ENCODE measurements around the gene ZNF117.

DNA sequence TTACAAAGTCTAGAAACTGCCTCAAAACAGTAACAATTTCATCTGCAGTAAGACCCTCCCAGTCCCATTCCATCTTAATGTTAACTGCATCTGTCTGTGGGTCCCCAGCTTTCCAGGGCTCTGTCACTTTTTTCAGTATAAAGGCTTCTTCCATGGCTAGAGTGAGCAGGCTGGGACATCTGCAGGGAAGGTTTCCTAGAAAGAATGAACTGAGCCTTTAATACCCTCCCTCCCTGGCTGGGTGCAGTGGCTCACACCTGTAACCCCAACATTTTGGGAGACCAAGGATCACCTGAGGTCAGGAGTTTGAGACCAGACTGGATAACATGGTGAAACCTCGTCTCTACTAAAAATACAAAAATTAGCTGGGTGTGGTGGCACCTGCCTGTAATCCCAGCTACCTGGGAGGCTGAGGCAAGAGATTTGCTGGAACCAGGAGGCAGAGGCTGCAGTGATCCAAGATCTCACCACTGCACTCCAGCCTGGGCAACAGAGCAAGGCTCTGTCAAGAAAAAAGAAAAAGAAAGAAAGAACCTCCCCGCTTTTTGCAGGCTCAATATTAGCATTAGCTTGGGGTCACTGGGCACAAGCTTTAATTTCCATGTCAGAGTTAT lies 12.2 kb upstream of the ZNF117 start:
- TF ChIP-seq ZNF8 (CRISPR knock-in tag; IDR thresholded peaks at IDR 0.05), result no peak
- TF ChIP-seq, protein P1, sequence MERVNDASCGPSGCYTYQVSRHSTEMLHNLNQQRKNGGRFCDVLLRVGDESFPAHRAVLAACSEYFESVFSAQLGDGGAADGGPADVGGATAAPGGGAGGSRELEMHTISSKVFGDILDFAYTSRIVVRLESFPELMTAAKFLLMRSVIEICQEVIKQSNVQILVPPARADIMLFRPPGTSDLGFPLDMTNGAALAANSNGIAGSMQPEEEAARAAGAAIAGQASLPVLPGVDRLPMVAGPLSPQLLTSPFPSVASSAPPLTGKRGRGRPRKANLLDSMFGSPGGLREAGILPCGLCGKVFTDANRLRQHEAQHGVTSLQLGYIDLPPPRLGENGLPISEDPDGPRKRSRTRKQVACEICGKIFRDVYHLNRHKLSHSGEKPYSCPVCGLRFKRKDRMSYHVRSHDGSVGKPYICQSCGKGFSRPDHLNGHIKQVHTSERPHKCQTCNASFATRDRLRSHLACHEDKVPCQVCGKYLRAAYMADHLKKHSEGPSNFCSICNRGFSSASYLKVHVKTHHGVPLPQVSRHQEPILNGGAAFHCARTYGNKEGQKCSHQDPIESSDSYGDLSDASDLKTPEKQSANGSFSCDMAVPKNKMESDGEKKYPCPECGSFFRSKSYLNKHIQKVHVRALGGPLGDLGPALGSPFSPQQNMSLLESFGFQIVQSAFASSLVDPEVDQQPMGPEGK (CRISPR knock-in tag; IDR thresholded peaks at IDR 0.05; ENCODE audit: borderline replicate concordance), result no peak
- TF ChIP-seq BACH2 (CRISPR knock-in tag; IDR thresholded peaks at IDR 0.05; ENCODE audit: borderline replicate concordance), result no peak
- TF ChIP-seq, protein P2, sequence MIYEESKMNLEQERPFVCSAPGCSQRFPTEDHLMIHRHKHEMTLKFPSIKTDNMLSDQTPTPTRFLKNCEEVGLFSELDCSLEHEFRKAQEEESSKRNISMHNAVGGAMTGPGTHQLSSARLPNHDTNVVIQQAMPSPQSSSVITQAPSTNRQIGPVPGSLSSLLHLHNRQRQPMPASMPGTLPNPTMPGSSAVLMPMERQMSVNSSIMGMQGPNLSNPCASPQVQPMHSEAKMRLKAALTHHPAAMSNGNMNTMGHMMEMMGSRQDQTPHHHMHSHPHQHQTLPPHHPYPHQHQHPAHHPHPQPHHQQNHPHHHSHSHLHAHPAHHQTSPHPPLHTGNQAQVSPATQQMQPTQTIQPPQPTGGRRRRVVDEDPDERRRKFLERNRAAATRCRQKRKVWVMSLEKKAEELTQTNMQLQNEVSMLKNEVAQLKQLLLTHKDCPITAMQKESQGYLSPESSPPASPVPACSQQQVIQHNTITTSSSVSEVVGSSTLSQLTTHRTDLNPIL (CRISPR knock-in tag; IDR thresholded peaks at IDR 0.05; ENCODE audit: low read depth), result no peak
- no peak for TF ChIP-seq ZFP30 (CRISPR knock-in tag; IDR thresholded peaks at IDR 0.05)
- TF ChIP-seq CSDC2 (CRISPR knock-in tag; IDR thresholded peaks at IDR 0.05), result no peak

All from SK-N-SH treated with all-trans-retinoic acid at 6 μM for 48 hours (cell line).